Epithelial cell of prostate (primary cell): ENCODE results near the gene SLC4A9.

Source experiments
- DNase-seq: peaks from one replicate; pipeline ENCODE4 v3.0.0-alpha.2; 2011; ENCODE audit warnings: low read depth, low spot score
- H3K27ac ChIP-seq: fragments of 450-650 bp; 2 replicates; pipeline ENCODE4 v1.5.1; 2017; ENCODE audit warnings: mild to moderate bottlenecking

The SLC4A9 gene

DNA sequence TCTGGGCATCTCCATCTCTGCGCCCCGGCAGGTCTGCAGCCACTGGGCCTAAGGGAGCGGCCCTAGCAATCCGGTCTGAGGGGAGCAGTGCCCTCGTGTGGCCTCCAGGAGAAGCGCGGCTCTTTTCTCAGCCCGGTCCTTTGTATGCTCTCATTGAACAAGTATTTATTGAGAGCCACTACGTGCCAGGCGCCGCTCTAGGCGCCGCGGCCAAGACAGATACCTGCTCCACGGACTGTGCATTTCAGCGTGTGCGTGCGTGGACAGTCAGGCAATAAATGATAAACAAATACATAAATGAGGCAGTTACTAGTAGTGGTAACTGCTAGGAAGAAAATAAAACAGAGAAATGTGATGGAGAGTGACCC lies 2.3 kb upstream of the SLC4A9 start:
- H3K27ac ChIP-seq, result no peak overlapping the region
- DNase-seq, result no peak

DNA sequence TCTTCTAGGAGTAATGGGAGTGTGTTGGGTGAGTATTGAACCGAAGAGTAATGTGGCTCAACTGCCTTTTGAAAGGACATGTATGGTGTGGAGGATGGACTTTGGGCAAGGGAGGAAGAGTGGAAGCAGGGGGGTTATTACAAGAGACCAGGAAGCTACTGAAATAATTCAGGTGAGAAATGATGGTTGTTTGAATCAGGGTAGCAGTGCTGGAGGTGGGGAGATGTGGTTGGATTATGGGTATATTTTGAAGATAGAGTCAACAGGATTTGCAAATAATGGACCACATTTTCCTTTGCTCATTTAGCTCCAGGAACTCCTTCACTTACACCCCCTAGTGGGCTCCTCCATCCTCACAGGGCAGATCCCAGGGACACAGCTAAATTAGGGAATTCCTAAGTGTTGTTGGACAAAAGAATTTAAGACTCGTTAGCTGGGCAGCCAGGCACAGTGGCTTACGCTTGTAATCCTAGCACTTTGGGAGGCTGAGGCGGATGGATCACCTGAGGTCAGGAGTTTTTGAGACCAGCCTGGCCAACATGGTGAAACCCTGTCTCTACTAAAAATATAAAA lies 1.2 kb upstream of the SLC4A9 start:
- H3K27ac ChIP-seq, result no peak overlapping the region
- DNase-seq, result no peak

DNA sequence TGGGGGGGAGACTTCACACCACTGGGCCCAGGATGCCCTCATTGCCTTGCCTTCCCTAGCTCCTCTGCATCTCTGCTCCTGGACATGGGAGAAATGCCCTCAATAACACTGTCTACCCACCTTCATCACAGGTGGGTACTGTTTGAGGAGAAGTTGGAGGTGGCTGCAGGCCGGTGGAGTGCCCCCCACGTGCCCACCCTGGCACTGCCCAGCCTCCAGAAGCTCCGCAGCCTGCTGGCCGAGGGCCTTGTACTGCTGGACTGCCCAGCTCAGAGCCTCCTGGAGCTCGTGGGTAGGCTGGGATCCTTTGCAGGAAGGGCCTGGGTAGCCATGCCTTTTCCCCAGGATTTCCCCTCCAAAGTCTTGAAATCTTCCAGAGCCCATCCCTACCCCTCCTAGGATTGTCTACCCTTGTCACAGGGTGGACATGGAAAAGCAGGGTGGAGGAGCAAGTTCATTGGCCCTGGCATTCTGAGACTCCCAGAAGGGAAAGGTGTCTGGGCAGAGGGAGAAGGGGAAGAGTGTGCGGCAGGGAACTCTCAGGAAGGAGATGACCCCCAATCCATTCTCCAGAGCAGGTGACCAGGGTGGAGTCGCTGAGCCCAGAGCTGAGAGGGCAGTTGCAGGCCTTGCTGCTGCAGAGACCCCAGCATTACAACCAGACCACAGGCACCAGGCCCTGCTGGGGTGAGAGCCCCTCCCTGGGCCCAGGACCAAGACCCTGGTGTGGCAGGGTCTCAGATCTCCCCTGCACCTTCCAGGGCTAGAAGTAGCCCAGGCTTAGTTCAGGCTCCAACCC lies 886 bp downstream of the SLC4A9 start:
- DNase-seq, result no peak
- no peak overlapping the region for H3K27ac ChIP-seq

DNA sequence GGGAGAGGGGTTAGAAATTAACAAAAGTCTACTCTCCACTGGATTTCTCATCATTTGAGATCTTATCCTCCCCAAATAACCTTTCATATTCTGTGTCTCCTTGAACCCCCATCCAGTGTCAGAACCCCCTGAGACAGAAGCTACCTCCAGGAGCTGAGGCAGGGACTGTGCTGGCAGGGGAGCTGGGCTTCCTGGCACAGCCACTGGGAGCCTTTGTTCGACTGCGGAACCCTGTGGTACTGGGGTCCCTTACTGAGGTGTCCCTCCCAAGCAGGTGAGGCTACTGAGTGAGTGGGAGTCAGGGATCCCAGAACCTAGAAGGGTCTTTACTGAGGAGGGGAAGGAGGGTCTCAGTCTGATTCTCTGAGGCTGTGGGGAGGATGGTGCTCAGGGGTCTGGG lies 1.9 kb downstream of the SLC4A9 start:
- no peak for DNase-seq
- H3K27ac ChIP-seq, result no peak overlapping the region

DNA sequence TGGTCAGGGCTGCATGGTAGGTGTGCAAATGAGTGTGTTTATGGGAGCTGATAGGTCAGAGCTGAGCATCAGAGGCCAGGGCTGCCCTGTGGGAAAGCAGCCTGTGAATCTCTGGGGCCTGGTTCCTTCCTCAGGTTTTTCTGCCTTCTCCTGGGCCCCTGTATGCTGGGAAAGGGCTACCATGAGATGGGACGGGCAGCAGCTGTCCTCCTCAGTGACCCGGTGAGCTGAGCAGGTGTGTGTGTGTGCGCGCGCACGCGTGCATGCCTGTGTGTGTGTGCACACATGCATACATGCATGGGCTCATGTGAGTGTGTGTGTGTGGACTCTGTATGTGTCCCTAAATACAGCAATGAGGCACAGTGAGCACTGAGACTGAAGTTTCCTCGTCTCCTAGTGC lies 2.3 kb downstream of the SLC4A9 start:
- H3K27ac ChIP-seq, result no peak overlapping the region
- DNase-seq, result no peak

DNA sequence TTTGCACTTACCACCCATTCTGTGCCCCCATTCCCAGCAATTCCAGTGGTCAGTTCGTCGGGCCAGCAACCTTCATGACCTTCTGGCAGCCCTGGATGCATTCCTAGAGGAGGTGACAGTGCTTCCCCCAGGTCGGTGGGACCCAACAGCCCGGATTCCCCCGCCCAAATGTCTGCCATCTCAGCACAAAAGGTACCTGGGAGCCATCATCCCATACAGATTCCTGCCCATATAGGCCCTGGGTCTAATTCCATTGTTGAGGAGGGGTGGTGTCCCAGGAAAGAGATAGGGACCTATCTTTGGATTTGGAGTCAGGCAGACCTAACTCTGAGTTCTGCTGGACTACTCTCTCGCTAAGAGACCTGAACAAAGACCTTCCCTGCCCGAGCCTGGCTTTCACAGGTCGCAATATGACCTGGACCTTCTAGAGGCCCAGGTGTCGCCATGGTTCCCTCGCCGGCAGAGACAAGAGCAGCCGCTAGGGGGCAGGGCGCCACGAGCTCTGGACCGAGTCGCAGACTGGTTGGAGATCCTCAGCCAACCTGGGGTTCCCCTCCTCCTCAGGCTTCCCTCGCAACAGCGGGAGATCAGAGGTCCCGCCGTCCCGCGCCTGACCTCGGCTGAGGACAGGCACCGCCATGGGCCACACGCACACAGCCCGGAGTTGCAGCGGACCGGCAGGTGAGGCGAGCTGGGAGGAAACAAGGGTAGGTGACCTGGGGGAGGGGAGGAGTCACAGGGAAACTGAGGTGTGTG lies 3.1 kb downstream of the SLC4A9 start:
- DNase-seq, result no peak
- H3K27ac ChIP-seq, result no peak overlapping the region

DNA sequence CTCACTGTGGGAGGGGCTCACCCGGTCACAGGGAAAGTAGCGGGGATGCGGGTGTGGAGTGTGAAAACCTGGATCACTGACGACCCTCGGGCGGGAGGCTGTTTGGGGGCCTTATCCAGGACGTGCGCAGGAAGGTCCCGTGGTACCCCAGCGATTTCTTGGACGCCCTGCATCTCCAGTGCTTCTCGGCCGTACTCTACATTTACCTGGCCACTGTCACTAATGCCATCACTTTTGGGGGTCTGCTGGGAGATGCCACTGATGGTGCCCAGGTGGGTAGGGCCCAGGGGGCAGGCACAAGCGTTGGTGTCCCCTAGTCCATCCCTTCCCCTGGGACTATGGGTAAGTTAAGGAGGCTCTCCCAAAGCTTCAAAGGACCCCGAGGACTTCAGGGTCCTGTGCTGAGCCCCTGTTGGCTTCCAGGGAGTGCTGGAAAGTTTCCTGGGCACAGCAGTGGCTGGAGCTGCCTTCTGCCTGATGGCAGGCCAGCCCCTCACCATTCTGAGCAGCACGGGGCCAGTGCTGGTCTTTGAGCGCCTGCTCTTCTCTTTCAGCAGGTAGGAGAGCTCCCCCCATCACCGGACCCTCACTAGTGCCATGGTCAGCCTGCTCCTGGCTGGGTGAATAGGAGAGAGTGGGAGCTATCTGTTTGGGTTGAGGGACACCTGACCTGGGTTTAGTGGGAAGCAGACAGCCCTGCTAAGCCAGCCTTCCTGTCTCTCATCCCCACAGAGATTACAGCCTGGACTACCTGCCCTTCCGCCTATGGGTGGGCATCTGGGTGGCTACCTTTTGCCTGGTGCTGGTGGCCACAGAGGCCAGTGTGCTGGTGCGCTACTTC lies 3.9 kb downstream of the SLC4A9 start:
- no peak overlapping the region for H3K27ac ChIP-seq
- no peak for DNase-seq

DNA sequence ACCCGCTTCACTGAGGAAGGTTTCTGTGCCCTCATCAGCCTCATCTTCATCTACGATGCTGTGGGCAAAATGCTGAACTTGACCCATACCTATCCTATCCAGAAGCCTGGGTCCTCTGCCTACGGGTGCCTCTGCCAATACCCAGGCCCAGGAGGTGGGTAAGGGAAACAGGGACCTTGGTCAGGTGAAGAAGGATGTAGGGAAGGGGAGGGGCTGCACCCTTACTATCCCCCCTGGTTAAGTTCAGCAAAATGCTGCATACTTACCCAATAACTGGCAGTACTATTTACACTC lies 4.4 kb downstream of the SLC4A9 start:
- DNase-seq, result no peak
- H3K27ac ChIP-seq, result no peak overlapping the region

DNA sequence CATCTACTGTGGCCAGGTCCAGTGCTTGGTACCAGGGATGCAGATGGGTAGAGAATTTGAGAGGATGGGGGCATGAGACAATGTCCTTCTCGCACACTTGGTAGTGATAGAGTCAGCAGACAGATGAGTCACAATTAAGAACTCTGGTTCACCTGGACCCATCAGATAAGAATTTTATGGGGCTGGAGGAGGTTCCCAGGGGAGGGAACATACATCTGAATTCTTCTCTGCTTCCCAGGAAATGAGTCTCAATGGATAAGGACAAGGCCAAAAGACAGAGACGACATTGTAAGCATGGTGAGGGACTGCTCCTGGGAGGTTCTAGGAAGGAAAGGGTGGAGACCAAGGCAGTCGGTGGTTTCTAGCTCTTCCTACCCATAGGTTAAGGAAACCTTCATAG lies 5.3 kb downstream of the SLC4A9 start:
- no peak for DNase-seq
- H3K27ac ChIP-seq, result no peak overlapping the region

DNA sequence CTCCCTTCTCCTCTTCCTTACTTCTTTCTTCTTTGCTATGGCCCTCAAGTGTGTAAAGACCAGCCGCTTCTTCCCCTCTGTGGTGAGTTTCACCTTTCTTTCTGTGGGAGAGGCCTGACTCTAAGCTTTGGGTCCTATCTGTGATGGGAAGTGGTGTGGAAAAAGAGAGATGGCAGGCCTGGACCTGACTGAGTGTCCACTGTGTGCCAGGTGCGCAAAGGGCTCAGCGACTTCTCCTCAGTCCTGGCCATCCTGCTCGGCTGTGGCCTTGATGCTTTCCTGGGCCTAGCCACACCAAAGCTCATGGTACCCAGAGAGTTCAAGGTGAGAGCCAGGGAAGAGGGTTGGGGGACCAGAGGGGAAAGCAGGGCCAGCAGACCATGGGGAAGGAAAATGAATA lies 5.9 kb downstream of the SLC4A9 start:
- H3K27ac ChIP-seq, result no peak overlapping the region

DNA sequence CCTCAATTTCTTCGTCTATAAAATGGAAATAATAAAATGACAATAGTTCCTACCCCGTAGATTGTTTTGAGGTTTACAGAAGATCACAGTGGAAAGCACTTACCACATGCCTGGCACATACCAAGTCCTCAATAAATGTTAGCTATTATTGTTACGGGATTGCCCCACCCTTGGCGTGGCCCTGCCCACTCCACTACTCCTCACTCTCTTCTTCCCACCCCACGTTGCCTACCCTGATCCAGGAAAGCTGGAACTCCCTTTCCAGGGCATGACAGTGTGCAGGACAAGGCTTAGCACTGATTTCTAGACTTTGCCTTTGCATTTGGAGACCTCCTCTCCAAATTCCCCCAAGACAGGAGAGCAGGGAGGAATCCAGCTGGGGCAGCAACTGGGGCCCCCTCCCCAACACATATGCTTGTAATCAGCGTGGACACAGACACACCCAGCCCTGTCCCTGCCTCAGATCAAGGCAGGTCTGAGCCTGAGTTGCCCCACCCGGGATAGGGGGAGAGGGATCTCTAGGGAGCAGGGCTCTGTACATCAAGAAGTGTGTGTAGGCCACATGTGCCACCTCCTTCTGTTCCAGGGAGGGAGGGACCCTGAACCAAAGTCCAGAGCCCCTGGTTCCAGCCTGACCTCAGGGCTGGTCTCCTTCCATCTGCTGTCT lies 6.7 kb downstream of the SLC4A9 start:
- DNase-seq, result no peak
- no peak overlapping the region for H3K27ac ChIP-seq

More for the DNA sequence above, 5.9 kb downstream of the SLC4A9 start:
- DNase-seq, result no peak

DNA sequence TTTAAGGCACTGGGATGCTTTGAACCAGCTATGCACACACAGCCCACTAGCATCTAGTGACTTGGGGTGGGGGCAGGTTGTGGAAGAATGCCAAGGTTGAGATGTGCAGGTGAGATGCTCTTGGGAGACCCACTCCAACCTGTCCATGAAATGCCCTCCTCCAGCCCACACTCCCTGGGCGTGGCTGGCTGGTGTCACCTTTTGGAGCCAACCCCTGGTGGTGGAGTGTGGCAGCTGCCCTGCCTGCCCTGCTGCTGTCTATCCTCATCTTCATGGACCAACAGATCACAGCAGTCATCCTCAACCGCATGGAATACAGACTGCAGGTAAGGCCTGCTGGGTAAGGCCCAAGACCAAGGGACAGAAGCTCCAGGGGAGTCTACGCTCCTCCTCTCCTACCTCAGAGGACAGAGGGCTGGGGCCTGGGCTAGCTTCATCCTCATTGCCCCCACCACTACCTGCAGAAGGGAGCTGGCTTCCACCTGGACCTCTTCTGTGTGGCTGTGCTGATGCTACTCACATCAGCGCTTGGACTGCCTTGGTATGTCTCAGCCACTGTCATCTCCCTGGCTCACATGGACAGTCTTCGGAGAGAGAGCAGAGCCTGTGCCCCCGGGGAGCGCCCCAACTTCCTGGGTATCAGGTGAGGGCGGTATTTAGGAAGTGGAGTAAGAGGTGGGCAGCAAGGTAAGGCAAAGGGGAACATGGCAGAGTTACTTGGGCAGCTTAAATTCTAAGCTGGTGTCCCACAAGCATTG lies 7.4 kb downstream of the SLC4A9 start:
- no peak for DNase-seq
- no peak overlapping the region for H3K27ac ChIP-seq

DNA sequence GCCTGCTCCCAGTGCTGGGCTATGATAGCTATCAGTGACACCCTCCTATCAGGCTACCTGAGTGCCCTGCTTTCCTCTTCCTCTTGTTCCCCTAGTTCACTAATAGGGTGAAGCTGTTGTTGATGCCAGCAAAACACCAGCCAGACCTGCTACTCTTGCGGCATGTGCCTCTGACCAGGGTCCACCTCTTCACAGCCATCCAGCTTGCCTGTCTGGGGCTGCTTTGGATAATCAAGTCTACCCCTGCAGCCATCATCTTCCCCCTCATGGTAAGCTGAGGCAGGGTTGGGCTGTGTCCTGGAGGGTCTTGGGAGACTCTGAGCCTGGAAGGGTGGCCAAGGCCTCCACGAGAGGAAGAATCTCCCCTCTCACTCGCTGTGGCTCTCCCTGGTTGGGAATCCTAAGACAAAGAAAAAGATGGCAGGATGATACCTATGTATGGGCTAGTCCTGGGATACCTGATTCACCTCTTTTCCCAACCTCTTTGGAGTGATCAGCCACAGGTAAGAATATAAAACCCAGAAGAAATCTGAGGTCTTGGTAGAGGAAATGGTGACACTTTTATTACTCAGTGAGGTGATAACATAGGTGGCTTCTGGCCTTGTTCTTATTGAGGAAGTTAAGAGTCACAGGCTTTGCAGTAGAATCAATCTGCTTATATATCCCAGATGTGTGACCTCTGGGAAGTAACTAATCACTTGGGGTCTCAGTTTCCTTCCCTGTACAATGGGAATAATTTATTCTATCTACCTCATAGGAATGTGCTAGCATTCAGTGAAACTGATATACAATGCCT lies 11.6 kb downstream of the SLC4A9 start:
- no peak overlapping the region for H3K27ac ChIP-seq
- DNase-seq, result no peak

DNA sequence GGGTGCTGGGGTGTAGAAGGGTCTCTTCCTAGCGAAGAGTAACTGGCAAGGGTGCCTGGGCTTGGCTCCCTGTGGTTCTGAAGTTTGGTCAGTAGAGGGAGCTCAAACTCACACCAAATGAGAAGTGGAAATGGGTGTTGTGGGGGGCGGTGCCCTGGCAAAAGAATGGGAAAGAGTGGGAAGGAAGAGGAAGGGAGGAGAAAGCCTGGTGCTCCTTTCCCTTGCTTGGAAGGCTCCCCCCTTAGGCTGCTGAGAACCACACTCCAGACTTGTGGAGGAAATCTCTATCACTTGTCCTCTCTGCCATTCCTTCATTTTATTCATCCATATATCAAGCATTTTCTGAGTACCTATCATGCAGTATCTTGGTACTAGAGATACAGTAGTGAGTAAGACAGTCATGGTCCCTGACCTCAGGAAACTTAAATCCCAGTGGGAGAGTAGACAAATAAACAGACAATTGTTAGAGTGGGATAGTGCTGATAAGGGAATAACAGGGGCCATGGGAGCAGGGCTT lies 13.0 kb downstream of the SLC4A9 start:
- H3K27ac ChIP-seq, result no peak overlapping the region
- no peak for DNase-seq

DNA sequence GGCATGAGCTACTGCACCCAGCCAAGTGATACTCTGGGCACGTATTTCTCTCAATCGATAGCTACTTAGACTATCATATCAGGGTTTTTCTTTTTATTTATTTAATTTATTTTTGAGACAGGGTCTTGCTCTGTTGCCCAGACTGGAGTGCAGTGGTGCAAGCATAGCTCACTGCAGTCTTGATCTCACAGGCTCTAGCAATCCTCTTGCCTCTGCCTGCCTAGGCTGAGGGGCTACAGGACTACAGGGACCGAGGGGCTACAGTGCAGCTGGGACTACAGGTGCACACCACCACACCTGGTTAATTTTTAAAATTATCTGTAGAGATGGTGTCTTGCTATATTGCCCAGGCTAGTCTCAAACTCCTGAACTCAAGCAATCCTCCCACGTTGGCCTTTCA lies 21.4 kb downstream of the SLC4A9 start:
- no peak for DNase-seq
- H3K27ac ChIP-seq, result no peak overlapping the region

DNA sequence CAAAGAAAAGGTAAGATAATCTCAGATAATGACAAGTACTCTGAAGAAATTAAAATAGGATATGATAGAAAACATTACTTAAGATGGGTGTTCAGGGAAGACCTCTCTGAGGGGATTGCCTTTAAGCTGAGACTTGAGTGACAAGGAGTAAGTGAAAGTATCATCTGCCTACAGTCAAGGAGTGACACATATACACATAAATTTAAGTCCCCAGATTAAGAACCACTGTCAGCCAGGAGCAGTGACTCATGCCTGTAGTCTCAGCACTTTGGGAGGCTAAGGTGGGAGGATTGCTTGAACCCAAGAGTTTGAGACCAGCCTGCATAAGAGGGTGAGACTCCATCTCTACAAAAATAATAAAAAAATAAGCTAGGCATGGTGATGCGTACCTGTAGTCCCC lies 22.0 kb downstream of the SLC4A9 start:
- no peak for DNase-seq
- H3K27ac ChIP-seq, result no peak overlapping the region

DNA sequence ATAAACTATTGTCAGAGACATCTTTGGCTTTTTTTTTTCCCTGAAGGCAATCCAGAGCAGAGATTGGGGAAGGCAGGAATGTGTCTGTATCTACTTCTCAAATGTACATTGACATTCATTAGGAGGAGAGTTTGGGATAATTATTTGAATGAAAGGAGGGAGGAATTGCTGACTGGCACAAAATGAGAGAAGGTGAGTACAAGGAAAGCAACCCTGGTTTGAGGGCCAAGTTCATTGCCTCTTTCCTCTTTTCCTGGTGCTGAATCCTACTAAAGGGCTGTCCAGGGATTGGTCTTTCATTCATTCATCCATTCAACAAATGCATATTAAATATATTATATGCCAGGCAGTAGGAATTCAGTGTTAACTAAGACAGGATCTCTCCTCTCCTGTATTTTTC lies 22.9 kb downstream of the SLC4A9 start:
- no peak overlapping the region for H3K27ac ChIP-seq
- no peak for DNase-seq

DNA sequence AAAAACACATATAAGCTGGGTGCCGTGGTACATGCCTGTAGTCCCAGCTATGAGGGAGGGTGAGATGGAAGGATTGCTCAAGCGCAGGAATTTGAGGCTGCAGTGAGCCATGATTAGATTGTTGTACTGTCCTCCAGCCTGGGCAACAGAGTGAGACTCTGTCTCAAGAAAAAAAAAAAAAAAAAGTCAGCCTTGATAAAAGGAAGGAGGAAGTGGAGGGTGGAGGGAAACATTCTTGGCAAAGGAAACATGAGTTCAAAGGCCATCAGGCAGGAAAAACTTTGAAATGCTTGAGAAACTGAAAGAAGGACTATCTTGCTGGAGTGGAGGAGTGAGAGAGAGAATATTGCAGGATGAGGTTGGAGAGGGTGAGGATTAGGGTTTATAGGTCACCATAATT lies 23.3 kb downstream of the SLC4A9 start:
- DNase-seq, result no peak
- H3K27ac ChIP-seq, result no peak overlapping the region

DNA sequence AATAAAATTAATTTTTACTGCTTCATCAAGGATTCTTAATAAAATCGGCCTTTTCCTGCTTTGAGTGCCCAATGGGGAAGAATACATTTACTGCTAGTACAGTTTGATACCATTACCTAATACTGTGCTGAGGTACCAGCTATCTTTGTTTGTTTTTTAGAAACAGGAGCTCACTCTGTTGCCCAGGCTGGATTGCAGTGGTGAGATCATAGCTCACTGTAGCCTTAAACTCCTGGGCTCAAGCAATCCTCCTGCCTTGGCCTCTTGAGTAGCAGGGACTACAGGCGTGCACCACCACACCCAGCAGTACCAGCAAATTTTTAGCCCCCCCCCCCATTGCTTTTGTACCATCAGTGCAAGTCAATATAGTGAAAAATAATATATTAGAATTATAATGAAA lies 28.1 kb downstream of the SLC4A9 start:
- DNase-seq, result no peak
- H3K27ac ChIP-seq, result no peak overlapping the region
